Erythroblast (primary cell): ENCODE measurements around the gene BST2.

ENCODE experiments used
- GATA1 ChIP-seq: IDR thresholded peaks from 2 replicates; pipeline ENCODE4 v1.6.1; 2011; ENCODE audit warnings: low read depth, mild to moderate bottlenecking, control low read depth, low read length, moderate library complexity
- POLR2A ChIP-seq: IDR thresholded peaks from 2 replicates; pipeline ENCODE4 v1.6.1; 2011; ENCODE audit warnings: mild to moderate bottlenecking, low read length

- TF ChIP-seq POLR2A, result no peak
- TF ChIP-seq GATA1, result no peak
These were observed 16.1 kb downstream of the BST2 start for GRCh38 chr19:17389288-17389687.
